Liver (tissue), 9 donors: ENCODE results near the gene CCDC152. TPM values are rescaled to one million over a fixed set of nuclear protein-coding genes. Genes with fewer than 3 reads are reported as not detected.

Source experiments
- DNase-seq: peaks from one replicate; pipeline ENCODE4 v3.0.0-alpha.2; 2017; ENCODE audit warnings: low spot score
- H3K27ac ChIP-seq, 2 donors: one replicate each; pipeline ENCODE4 v1.7.0; 2013; ENCODE audit warnings: inconsistent platforms in 2 of 2, low read length in 2 of 2, control low read depth in 1 of 2, low read depth in 1 of 2, mild to moderate bottlenecking in 1 of 2
- H3K27me3 ChIP-seq, 4 donors: one replicate each; pipeline versions ENCODE4 v1.6.1 to v1.7.0; 2013; ENCODE audit warnings: low read length in 3 of 4, inconsistent platforms in 1 of 4, mild to moderate bottlenecking in 1 of 4, moderate library complexity in 1 of 4; ENCODE audit not compliant: control insufficient read depth in 4 of 4, insufficient read depth in 4 of 4
- H3K36me3 ChIP-seq, 4 donors: one replicate each; pipeline versions ENCODE4 v1.6.1 to v1.7.0; 2013; ENCODE audit warnings: low read length in 3 of 4, mild to moderate bottlenecking in 3 of 4, low read depth in 1 of 4, moderate library complexity in 1 of 4; ENCODE audit not compliant: control insufficient read depth in 4 of 4, insufficient read depth in 3 of 4
- H3K4me1 ChIP-seq, 4 donors: one replicate each; pipeline versions ENCODE4 v1.6.1 to v1.7.0; 2013; ENCODE audit warnings: low read length in 3 of 4, mild to moderate bottlenecking in 3 of 4, moderate library complexity in 1 of 4; ENCODE audit not compliant: control insufficient read depth in 4 of 4, insufficient read depth in 4 of 4
- H3K4me3 ChIP-seq, 3 donors: one replicate each; pipeline versions ENCODE4 v1.6.1 to v1.7.0; 2013; ENCODE audit warnings: low read length in 3 of 3, control low read depth in 1 of 3, low read depth in 1 of 3, mild to moderate bottlenecking in 1 of 3
- H3K9ac ChIP-seq, 2 donors: one replicate each; pipeline ENCODE4 v1.7.0; 2013; ENCODE audit warnings: low read length in 2 of 2, mild to moderate bottlenecking in 2 of 2, moderate library complexity in 2 of 2, control low read depth in 1 of 2, low read depth in 1 of 2
- H3K9me3 ChIP-seq, 4 donors: one replicate each; pipeline versions ENCODE4 v1.6.1 to v1.7.0; 2013; ENCODE audit warnings: low read length in 3 of 4; ENCODE audit not compliant: control insufficient read depth in 4 of 4
- ATF3 ChIP-seq: IDR thresholded peaks from 2 replicates; pipeline ENCODE4 v1.6.1; 2016; ENCODE audit warnings: antibody characterized with exemption
- CTCF ChIP-seq: fragments of 150-350 bp; IDR thresholded peaks from 2 replicates; pipeline ENCODE4 v1.5.1; 2017; ENCODE audit warnings: improper control_type of control experiment, low read depth, low read length; ENCODE audit not compliant: missing input control
- EGR1 ChIP-seq, 2 donors: IDR thresholded peaks; 2 replicates each; pipeline ENCODE4 v1.6.1; 2016 to 2018; ENCODE audit warnings: antibody characterized with exemption in 2 of 2, low read depth in 2 of 2
- FOXA1 ChIP-seq: IDR thresholded peaks from 2 replicates; pipeline ENCODE4 v1.6.1; 2016; ENCODE audit warnings: antibody characterized with exemption
- FOXA2 ChIP-seq: IDR thresholded peaks from 2 replicates; pipeline ENCODE4 v1.6.1; 2016; ENCODE audit warnings: antibody characterized with exemption
- GABPA ChIP-seq, 2 donors: IDR thresholded peaks in 1 of 2; conservative IDR thresholded peaks in 1 of 2; 2 replicates each; pipeline ENCODE4 v1.6.1; 2016; ENCODE audit warnings: antibody characterized with exemption in 2 of 2, mild to moderate bottlenecking in 1 of 2, moderate library complexity in 1 of 2
- HNF4A ChIP-seq, 2 donors: conservative IDR thresholded peaks; 2 replicates each; pipeline ENCODE4 v1.6.1; 2016; ENCODE audit warnings: antibody characterized with exemption in 2 of 2, mild to moderate bottlenecking in 2 of 2
- HNF4G ChIP-seq: IDR thresholded peaks from 2 replicates; pipeline ENCODE4 v1.6.1; 2016; ENCODE audit warnings: antibody characterized with exemption
- JUND ChIP-seq, 2 donors: IDR thresholded peaks; 2 replicates each; pipeline ENCODE4 v1.6.1; 2016; ENCODE audit warnings: antibody characterized with exemption in 2 of 2
- MAX ChIP-seq: IDR thresholded peaks from 2 replicates; pipeline ENCODE4 v1.6.1; 2016; ENCODE audit warnings: antibody characterized with exemption
- NR2F2 ChIP-seq: IDR thresholded peaks from 2 replicates; pipeline ENCODE4 v1.6.1; 2016; ENCODE audit warnings: antibody characterized with exemption
- REST ChIP-seq: IDR thresholded peaks from 2 replicates; pipeline ENCODE4 v1.6.1; 2016; ENCODE audit warnings: antibody characterized with exemption, mild to moderate bottlenecking
- RXRA ChIP-seq, 2 donors: IDR thresholded peaks; 2 replicates each; pipeline ENCODE4 v1.6.1; 2017 to 2018; ENCODE audit warnings: antibody characterized with exemption in 2 of 2, mild to moderate bottlenecking in 1 of 2
- SP1 ChIP-seq: IDR thresholded peaks from 2 replicates; pipeline ENCODE4 v1.6.1; 2018; ENCODE audit warnings: antibody characterized with exemption, mild to moderate bottlenecking
- TAF1 ChIP-seq: conservative IDR thresholded peaks from 2 replicates; pipeline ENCODE4 v1.6.1; 2016; ENCODE audit warnings: antibody characterized with exemption, mild to moderate bottlenecking
- YY1 ChIP-seq: IDR thresholded peaks from 2 replicates; pipeline ENCODE4 v1.6.1; 2016; ENCODE audit warnings: antibody characterized with exemption, mild to moderate bottlenecking
- WGBS: extraction: QIAGEN DNeasy Blood & Tissue Kit; methylation state at CpG from one replicate; pipeline ENCODE4 v1.1.7; 2013; 5-methylcytosine and 5-hydroxymethylcytosine counted together
- polyA plus RNA-seq, 2 donors: library from polyadenylated mRNA; stranded (reverse) in 1 of 2; unstranded in 1 of 2; fragments of 200-250 nt in 1 of 2; fragments of >200 nt in 1 of 2; fragmentation: Nextera tagmentation in 1 of 2; extraction: Ambion mirVana in 1 of 2; gene quantifications; one replicate each; pipeline versions ENCODE4 v1.2.1 to v1.2.3, GENCODE V29; 2013 to 2015
- total RNA-seq, 2 donors: library from RNA; depleted of rRNA; stranded (reverse); fragments of >200 nt; gene quantifications; one replicate each; pipeline ENCODE4 v1.2.3, GENCODE V29; 2014
- donor health status: healthy.
- donor health status: healthy.
- donor health status: healthy.
- donor health status: healthy.
- donor health status: healthy.

Gene CCDC152
- total and polyA plus RNA-seq, 4 donors, result 0.08 to 81.4 (median 3.3) TPM

- Histone ChIP-seq H3K27ac (peak overlapping the region in 1 of 2 donors; percentile 25), H3K36me3 (peaks cover 7 to 28% (median 26%) of the 10 kb centered on the region in 4 donors), H3K4me3 (no peak overlapping the region), H3K9ac (no peak overlapping the region), H3K4me1 (no peaks in the 10 kb centered on the region), H3K9me3 (no peaks in the 10 kb centered on the region), H3K27me3 (no peaks in the 10 kb centered on the region)
- 44% methylated on average over 6 of the region's 6 CpGs for WGBS
- no peak for TF ChIP-seq HNF4G
- no peak for TF ChIP-seq TAF1
- no peak for TF ChIP-seq EGR1 (IDR thresholded peaks at IDR 0.05; ENCODE audit: low read depth in 2 of 2)
- no peak for TF ChIP-seq REST
- TF ChIP-seq CTCF, result no peak
- TF ChIP-seq FOXA1, result peak; percentile 33
- TF ChIP-seq GABPA (IDR thresholded peaks at IDR 0.05 in 1 of 2, conservative IDR thresholded peaks at IDR 0.05 in 1 of 2), result no peak
- TF ChIP-seq JUND (IDR thresholded peaks at IDR 0.05), result peak in 1 of 2 donors; percentile 12
- peak in 1 of 2 donors; percentile 6 for TF ChIP-seq RXRA (IDR thresholded peaks at IDR 0.05)
- peak; percentile 66 for TF ChIP-seq FOXA2
- no peak for TF ChIP-seq NR2F2
- TF ChIP-seq HNF4A (conservative IDR thresholded peaks at IDR 0.05), result peak in 1 of 2 donors; percentile 13
- TF ChIP-seq YY1, result peak; percentile 54
- no peak for TF ChIP-seq ATF3
- no peak for DNase-seq
Measured at GRCh38 chr5:42798284-42799240, 41.9 kb downstream of the CCDC152 start.

GRCh38 chr5:42799241-42799608 lies 42.6 kb downstream of the CCDC152 start:
- Histone ChIP-seq H3K36me3 (peaks cover 9 to 32% (median 30%) of the 10 kb centered on the region in 4 donors), H3K9me3 (no peaks in the 10 kb centered on the region), H3K27me3 (no peaks in the 10 kb centered on the region), H3K4me1 (no peaks in the 10 kb centered on the region), H3K4me3 (no peak overlapping the region), H3K9ac (no peak overlapping the region), H3K27ac (no peak overlapping the region)
- no peak for DNase-seq
- TF ChIP-seq HNF4A (conservative IDR thresholded peaks at IDR 0.05) (no peak), HNF4G (no peak), ATF3 (no peak), REST (no peak), GABPA (IDR thresholded peaks at IDR 0.05 in 1 of 2, conservative IDR thresholded peaks at IDR 0.05 in 1 of 2) (no peak), CTCF (no peak), FOXA1 (no peak), NR2F2 (no peak), SP1 (no peak), TAF1 (no peak), JUND (IDR thresholded peaks at IDR 0.05) (no peak), YY1 (no peak), MAX (no peak)
